ENCODE measurements around the gene PDIA2.

The PDIA2 gene

GRCh38 chr16:273547-274421 is 9.2 kb upstream of the PDIA2 start:
- no peaks in the 10 kb centered on the region for H3K9me3 ChIP-seq (ENCODE audit: control insufficient read depth, insufficient read depth, low read depth, low read length)
- CTCF ChIA-PET: interaction anchor here (0.7 to 1.2 kb wide), 3 partner anchors 10 to 89 kb away, joined by 3 read pairs; no protein-coding TSS in a partner anchor
- POLR2A ChIA-PET: no interaction called here
- H3K27ac ChIP-seq (ENCODE audit: extremely low read depth, low read depth, low read length): no peak overlapping the region
- H3K4me3 ChIP-seq (ENCODE audit: low read depth, low read length): no peak overlapping the region
- TF ChIP-seq ZBTB17 (tag by site-specific recombination; IDR thresholded peaks at IDR 0.05): no peak
- TF ChIP-seq KLF7 (tag by site-specific recombination; IDR thresholded peaks at IDR 0.05; ENCODE audit: borderline replicate concordance): peak; percentile 60; the same call in 1 of the 2 replicates
- TF ChIP-seq WT1 (tag by site-specific recombination; IDR thresholded peaks at IDR 0.05): no peak
- TF ChIP-seq ZFP41 (tag by site-specific recombination; IDR thresholded peaks at IDR 0.05; ENCODE audit: borderline replicate concordance): no peak
- no peak for TF ChIP-seq CTCF (tag by site-specific recombination; IDR thresholded peaks at IDR 0.05)
- peak; percentile 72 for TF ChIP-seq ZNF449 (tag by site-specific recombination; IDR thresholded peaks at IDR 0.05)
- TF ChIP-seq KLF8 (tag by site-specific recombination; IDR thresholded peaks at IDR 0.05): peak; percentile 79
- no peak for TF ChIP-seq ZSCAN18 (tag by site-specific recombination; IDR thresholded peaks at IDR 0.05)
- no peak for TF ChIP-seq ZNF747 (tag by site-specific recombination; IDR thresholded peaks at IDR 0.05)
- TF ChIP-seq ZNF561 (tag by site-specific recombination; IDR thresholded peaks at IDR 0.05; ENCODE audit: borderline replicate concordance): no peak
- TF ChIP-seq KLF17 (tag by site-specific recombination; IDR thresholded peaks at IDR 0.05): 0 out of 2 replicates have a peak, but pooled peaks have one; percentile 24
- TF ChIP-seq ZNF155 (tag by site-specific recombination; IDR thresholded peaks at IDR 0.05): no peak
- TF ChIP-seq KLF1 (tag by site-specific recombination; IDR thresholded peaks at IDR 0.05): peak; percentile 98
- TF ChIP-seq PATZ1 (tag by site-specific recombination; IDR thresholded peaks at IDR 0.05): peak; percentile 17; the same call in 1 of the 2 replicates
- 0 out of 2 replicates have a peak, but pooled peaks have one; percentile 30 for TF ChIP-seq ZNF335 (tag by site-specific recombination; conservative IDR thresholded peaks at IDR 0.05)
- no peaks in the 10 kb centered on the region for H3K36me3 ChIP-seq (ENCODE audit: control insufficient read depth in 2 of 2, insufficient read depth in 1 of 2, low read length in 2 of 2)
- no peaks in the 10 kb centered on the region for H3K4me1 ChIP-seq (ENCODE audit: control insufficient read depth, insufficient read depth, low read length)

Data from HEK293 (cell line).